Brain microvascular endothelial cell (primary cell): ENCODE results near the gene DUSP5.
A peak's percentile ranks its signal among the peaks of the same experiment; 100 is the strongest.

Experiments used
- DNase-seq: peaks from one replicate; pipeline ENCODE4 v3.0.0-alpha.2; 2020
- H3K27ac ChIP-seq: fragments of 250-450 bp; sonication (Bioruptor Pico); 2 replicates; pipeline ENCODE4 v1.5.1; 2020; ENCODE audit warnings: mild to moderate bottlenecking, moderate library complexity
- H3K27me3 ChIP-seq: fragments of 250-450 bp; sonication (Bioruptor Pico); replicated peaks from 2 replicates; pipeline ENCODE4 v1.5.1; 2020; ENCODE audit warnings: mild to moderate bottlenecking
- H3K36me3 ChIP-seq: fragments of 250-450 bp; sonication (Bioruptor Pico); replicated peaks from 2 replicates; pipeline ENCODE4 v1.5.1; 2020; ENCODE audit warnings: mild to moderate bottlenecking
- H3K4me3 ChIP-seq: 2 replicates; pipeline ENCODE4 v1.5.1; 2011; ENCODE audit warnings: low read depth, mild to moderate bottlenecking, control low read depth, low read length, moderate library complexity
- in situ Hi-C: cut with HindIII; loops from 2 replicates; pipeline ENCODE4 v1.10.0; 2017; ENCODE audit warnings: low sequenced_read_pairs, low pct_ligation_motif_present
- TF ChIP-seq, protein P1 (sequence below): IDR thresholded peaks from 2 replicates; pipeline ENCODE4 v1.5.1; 2011; ENCODE audit warnings: low read depth, mild to moderate bottlenecking, moderate library complexity, low read length, control low read depth, inconsistent platforms; ENCODE audit errors: missing control alignments

Gene DUSP5

DNA sequence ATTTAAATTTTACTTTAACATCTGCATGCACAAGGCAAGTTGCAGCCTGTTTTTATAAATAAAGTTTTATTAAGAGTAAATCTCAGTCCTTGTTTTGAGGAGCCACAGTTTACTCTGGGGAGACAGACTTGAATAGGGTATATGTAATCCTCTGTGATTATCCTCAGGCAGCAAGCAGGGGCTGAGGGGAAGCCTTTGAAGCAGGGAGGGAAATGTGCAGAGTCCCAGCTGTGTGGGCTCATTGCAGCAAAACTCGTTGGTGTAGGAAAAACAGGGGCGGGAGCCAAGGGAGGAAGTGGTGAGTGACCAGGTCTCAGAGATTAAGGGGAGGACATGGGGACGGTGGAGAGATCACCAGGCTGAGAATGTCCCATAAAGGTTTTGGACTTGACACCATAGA is 35.4 kb downstream of the DUSP5 start:
- Histone ChIP-seq H3K4me3 (no peak overlapping the region), H3K27ac (no peak overlapping the region), H3K27me3 (no peaks in the 10 kb centered on the region), H3K36me3 (no peaks in the 10 kb centered on the region)
- no peak for DNase-seq
- TF ChIP-seq, protein P1, sequence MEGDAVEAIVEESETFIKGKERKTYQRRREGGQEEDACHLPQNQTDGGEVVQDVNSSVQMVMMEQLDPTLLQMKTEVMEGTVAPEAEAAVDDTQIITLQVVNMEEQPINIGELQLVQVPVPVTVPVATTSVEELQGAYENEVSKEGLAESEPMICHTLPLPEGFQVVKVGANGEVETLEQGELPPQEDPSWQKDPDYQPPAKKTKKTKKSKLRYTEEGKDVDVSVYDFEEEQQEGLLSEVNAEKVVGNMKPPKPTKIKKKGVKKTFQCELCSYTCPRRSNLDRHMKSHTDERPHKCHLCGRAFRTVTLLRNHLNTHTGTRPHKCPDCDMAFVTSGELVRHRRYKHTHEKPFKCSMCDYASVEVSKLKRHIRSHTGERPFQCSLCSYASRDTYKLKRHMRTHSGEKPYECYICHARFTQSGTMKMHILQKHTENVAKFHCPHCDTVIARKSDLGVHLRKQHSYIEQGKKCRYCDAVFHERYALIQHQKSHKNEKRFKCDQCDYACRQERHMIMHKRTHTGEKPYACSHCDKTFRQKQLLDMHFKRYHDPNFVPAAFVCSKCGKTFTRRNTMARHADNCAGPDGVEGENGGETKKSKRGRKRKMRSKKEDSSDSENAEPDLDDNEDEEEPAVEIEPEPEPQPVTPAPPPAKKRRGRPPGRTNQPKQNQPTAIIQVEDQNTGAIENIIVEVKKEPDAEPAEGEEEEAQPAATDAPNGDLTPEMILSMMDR = no peak
- in situ Hi-C loops = loop anchor here (25.0 kb wide), 1 partner anchor 196 kb away; no protein-coding TSS in a partner anchor

DNA sequence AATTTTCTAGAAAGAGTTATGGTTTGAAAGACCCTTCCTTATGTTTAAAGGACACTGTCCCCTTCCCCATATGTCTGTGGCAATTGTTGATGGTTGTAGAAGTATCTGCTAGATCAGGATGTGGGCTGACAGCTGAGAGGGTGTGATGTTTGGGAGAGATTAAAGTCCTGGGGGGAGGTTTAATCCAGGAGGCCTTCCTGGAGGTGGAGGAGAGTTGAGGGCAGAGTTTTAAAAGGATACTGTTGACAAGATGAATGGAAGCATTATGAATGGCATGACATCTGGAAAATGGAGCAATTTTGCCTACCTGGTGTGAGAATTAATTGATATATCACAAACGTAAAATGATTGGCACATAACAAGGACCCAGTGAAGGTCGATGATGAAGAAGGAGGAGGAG is 36.9 kb downstream of the DUSP5 start:
- no peaks in the 10 kb centered on the region for H3K36me3 ChIP-seq
- no peak overlapping the region for H3K4me3 ChIP-seq
- DNase-seq = no peak
- in situ Hi-C loops = loop anchor here (25.0 kb wide), 1 partner anchor 197 kb away; no protein-coding TSS in a partner anchor
- H3K27ac ChIP-seq = no peak overlapping the region
- TF ChIP-seq, protein P1 = no peak
- no peaks in the 10 kb centered on the region for H3K27me3 ChIP-seq

DNA sequence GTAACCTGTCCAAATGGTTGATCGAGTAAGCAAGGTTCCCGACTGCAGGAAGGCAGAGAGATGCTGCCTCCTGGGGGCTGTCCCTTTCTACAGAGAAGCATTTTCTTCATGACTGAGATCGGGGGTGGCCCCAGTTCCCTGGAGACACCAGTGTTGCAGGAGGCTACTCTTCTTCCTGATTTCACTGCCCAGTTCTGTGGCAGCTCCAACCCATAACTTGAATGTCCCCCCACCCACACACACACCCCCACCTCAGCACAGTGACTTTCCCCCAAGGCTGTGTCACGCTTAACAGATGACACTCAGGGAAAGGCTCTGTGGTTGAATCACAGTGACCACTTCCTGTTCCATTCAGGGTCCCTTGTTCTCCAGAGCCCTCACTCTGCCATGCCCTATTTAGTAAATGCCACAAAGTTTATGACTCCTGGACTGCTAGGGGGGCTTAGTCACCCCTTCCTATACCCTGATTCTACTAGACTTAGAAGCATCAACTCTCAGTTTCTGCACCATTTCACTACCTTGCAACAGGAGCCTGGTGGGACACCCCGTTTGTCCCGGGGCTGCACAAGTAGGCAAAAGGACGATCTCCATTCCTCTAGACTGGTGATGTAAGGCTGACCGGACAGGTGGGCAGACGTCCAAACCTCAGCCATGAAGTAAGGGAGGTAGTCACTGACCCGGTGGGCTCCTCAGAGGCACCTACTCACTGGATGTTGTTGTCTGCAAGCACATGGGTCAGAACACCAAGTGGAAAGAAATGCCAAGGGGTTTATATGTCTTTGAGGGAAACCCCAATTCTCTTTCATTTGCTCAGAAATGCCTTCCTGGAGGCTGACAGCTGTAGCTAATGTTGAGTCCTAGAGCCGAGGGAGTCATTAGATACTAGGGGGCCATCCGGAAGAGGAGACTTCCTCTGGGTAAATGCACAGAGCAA is 38.5 kb downstream of the DUSP5 start:
- DNase-seq = peak; percentile 73
- H3K4me3 ChIP-seq = peak overlapping the region; percentile 0
- peak overlapping the region; percentile 25 for H3K27ac ChIP-seq
- no peaks in the 10 kb centered on the region for H3K27me3 ChIP-seq
- TF ChIP-seq, protein P1 = peak; percentile 65
- in situ Hi-C loops = loop anchor here (25.0 kb wide), 1 partner anchor 199 kb away; no protein-coding TSS in a partner anchor
- no peaks in the 10 kb centered on the region for H3K36me3 ChIP-seq

DNA sequence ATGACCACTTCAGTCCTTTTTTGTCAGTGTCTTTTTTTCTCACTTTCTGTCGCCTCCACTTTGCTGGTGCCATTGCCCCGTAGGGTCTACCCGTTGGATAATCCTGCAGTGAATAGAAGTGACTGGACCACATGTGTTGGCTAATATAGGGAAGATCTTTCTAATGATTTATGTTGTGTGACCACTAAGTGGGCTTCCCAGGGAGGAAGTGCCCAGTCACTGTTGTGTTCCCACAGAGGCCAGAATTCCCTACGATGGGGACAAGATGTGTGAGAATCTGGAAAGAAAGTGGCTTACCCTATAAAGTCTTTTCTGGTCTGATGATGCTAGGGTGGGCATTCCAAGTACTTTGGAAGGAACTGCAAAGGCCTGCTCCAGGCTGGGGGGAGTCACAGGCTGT is 41.4 kb downstream of the DUSP5 start:
- no peak for DNase-seq
- TF ChIP-seq, protein P1 = no peak
- in situ Hi-C loops = loop anchor here (25.0 kb wide), 1 partner anchor 202 kb away; no protein-coding TSS in a partner anchor
- H3K4me3 ChIP-seq = no peak overlapping the region
- no peaks in the 10 kb centered on the region for H3K27me3 ChIP-seq
- H3K36me3 ChIP-seq = no peaks in the 10 kb centered on the region
- H3K27ac ChIP-seq = no peak overlapping the region

DNA sequence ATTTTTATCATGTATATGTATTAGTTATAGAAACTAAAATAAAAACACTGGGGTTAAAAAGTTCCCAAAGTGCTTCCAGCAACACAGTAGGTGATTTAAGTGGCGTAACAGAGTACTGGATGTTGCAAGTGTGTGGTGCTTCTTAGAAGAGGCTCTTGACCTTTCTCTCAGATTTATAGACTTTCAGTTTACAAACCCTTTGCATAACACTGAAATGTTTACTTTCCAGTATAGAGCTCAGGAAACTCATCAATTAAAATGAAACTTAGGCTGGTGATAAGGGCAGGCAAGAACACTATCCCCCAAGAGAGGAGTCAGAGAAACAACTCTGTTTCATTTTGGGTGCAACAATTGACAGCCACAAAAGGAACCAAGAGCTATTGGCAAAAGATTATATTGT is 42.3 kb downstream of the DUSP5 start:
- H3K27ac ChIP-seq = no peak overlapping the region
- in situ Hi-C loops = loop anchor here (25.0 kb wide), 1 partner anchor 203 kb away; no protein-coding TSS in a partner anchor
- H3K4me3 ChIP-seq = no peak overlapping the region
- H3K27me3 ChIP-seq = no peaks in the 10 kb centered on the region
- DNase-seq = no peak
- no peaks in the 10 kb centered on the region for H3K36me3 ChIP-seq
- TF ChIP-seq, protein P1 = no peak
